GM03348 (cell line): ENCODE results near the gene WNT7A.

Experiments
- DNase-seq: peaks from one replicate; pipeline ENCODE4 v3.0.0; 2012; ENCODE audit warnings: low spot score

WNT7A gene

GRCh38 chr3:13845806-13846205, 34.1 kb downstream of the WNT7A start:
- no peak for DNase-seq

GRCh38 chr3:13844911-13845310, 35.0 kb downstream of the WNT7A start:
- DNase-seq, result no peak

GRCh38 chr3:13844286-13844685, 35.6 kb downstream of the WNT7A start:
- no peak for DNase-seq

- DNase-seq, result no peak
Measured at GRCh38 chr3:13843351-13843750, 36.5 kb downstream of the WNT7A start.

GRCh38 chr3:13842226-13842625, 37.6 kb downstream of the WNT7A start:
- no peak for DNase-seq

GRCh38 chr3:13841826-13842225, 38.0 kb downstream of the WNT7A start:
- DNase-seq, result no peak

- no peak for DNase-seq
Measured at GRCh38 chr3:13841141-13841540, 38.7 kb downstream of the WNT7A start.

GRCh38 chr3:13840456-13840855, 39.4 kb downstream of the WNT7A start:
- DNase-seq, result no peak

GRCh38 chr3:13839726-13840340, 40.0 kb downstream of the WNT7A start:
- no peak for DNase-seq

- no peak for DNase-seq
Measured at GRCh38 chr3:13839253-13839652, 40.6 kb downstream of the WNT7A start.

GRCh38 chr3:13838421-13838820, 41.5 kb downstream of the WNT7A start:
- DNase-seq, result no peak

- DNase-seq, result no peak
Measured at GRCh38 chr3:13837751-13838150, 42.1 kb downstream of the WNT7A start.

GRCh38 chr3:13836658-13837587, 42.9 kb downstream of the WNT7A start:
- no peak for DNase-seq

GRCh38 chr3:13835246-13835645, 44.6 kb downstream of the WNT7A start:
- DNase-seq, result no peak

- no peak for DNase-seq
Measured at GRCh38 chr3:13834258-13835035, 45.4 kb downstream of the WNT7A start.

GRCh38 chr3:13833506-13834257, 46.2 kb downstream of the WNT7A start:
- no peak for DNase-seq

- DNase-seq, result no peak
Measured at GRCh38 chr3:13832130-13832529, 47.7 kb downstream of the WNT7A start.

- no peak for DNase-seq
Measured at GRCh38 chr3:13831386-13831996, 48.4 kb downstream of the WNT7A start.

GRCh38 chr3:13829311-13829710, 50.6 kb downstream of the WNT7A start:
- no peak for DNase-seq

- no peak for DNase-seq
Measured at GRCh38 chr3:13828501-13829265, 51.2 kb downstream of the WNT7A start.

GRCh38 chr3:13827699-13828098, 52.2 kb downstream of the WNT7A start:
- DNase-seq, result no peak
